Left lobe of liver (tissue), 2 donors: ENCODE measurements around the gene CAMTA1. TPM values are rescaled to one million over a fixed set of nuclear protein-coding genes. Genes with fewer than 3 reads are reported as not detected.

Experiments used
- ATAC-seq: fragments of 200-7000 bp; cut with Tn5 transposase; one replicate; pipeline ENCODE4 v1.9.1; 2020; ENCODE audit warnings: mild to moderate bottlenecking, moderate library complexity
- DNase-seq: peaks from one replicate; pipeline ENCODE4 v3.0.0-alpha.2; 2020; ENCODE audit warnings: low spot score
- total RNA-seq: library from RNA; stranded (reverse); gene quantifications from one replicate; pipeline ENCODE4 v1.2.1, GENCODE V29; 2021
- donor health status: DM: no; HTN: no; CAD: no; lungs with moderate emphysema.
- donor health status: DM: no; HTN: yes; CAD: no.

Gene CAMTA1
- total RNA-seq, 1 donor from 2014 or later = 33.6 TPM

- ATAC-seq = peak; percentile 75
- DNase-seq = peak; percentile 51
Measured at GRCh38 chr1:7454052-7454815, 669.0 kb downstream of the CAMTA1 start.

- DNase-seq = no peak
- peak; percentile 44 for ATAC-seq
Measured at GRCh38 chr1:7454895-7455784, 669.9 kb downstream of the CAMTA1 start.

GRCh38 chr1:7455796-7456721 lies 670.8 kb downstream of the CAMTA1 start:
- ATAC-seq = no peak
- DNase-seq = no peak

DNA sequence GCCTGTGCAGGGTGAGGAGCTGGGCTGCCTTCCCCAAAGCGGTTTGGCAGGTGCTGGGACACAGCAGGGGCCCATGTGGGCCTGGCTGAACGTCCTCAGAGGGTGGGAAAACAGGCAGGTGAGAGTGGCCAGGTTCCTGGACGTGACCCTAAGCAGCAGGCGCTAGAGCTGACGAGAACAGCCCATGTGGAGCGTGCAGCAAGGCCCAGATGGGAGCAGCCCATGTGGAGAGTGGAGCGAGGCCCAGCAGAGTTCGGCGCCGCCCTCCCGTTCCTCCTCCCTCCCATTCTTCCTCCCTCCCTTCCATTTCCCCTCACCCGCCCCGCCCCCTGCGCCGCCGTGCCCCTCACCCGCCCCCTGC lies 671.4 kb downstream of the CAMTA1 start:
- DNase-seq = no peak
- no peak for ATAC-seq

GRCh38 chr1:7457811-7458210 lies 672.6 kb downstream of the CAMTA1 start:
- DNase-seq (no peak), ATAC-seq (no peak)

GRCh38 chr1:7458946-7459345 lies 673.7 kb downstream of the CAMTA1 start:
- no peak for ATAC-seq
- DNase-seq = no peak

DNA sequence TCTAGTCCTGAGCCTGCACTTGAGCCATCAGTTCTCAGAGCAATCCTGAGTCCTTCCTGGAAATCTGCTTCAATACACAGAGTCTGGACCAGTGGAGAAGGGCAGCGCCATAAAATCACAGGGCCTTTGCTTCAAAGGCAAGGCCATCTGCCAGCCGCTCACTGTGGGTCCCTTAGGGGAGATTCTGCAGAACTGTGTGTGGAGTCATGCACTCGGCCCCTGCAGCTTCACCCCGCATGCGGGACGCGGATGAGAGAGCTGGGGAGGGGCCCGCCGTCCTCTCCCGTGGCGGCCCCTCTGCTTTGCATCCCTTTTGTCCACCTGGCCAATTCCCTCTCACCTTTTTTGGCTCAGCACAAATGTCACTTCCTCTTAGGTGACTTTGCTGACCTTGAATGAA lies 674.7 kb downstream of the CAMTA1 start:
- DNase-seq (no peak), ATAC-seq (no peak)

DNA sequence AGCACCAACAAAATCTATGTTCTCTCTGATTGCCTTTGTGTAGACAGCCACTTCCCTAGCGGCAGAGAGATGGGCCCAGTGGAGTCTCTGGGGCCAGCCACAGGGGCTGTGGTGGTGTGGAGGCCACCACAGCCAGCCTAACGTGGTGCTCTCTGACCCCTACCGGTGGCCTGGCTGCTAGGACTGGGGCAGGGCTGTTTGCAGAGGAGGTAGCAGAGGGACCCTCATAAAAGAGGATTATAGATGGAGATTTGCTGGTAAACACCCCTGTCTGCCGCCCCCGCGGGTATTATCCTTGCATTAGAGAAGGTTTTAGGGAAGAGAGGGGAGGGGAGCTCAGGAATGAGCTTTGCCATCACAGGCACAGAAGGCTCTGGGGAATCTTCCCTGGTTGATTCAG lies 675.6 kb downstream of the CAMTA1 start:
- no peak for ATAC-seq
- DNase-seq = no peak

DNA sequence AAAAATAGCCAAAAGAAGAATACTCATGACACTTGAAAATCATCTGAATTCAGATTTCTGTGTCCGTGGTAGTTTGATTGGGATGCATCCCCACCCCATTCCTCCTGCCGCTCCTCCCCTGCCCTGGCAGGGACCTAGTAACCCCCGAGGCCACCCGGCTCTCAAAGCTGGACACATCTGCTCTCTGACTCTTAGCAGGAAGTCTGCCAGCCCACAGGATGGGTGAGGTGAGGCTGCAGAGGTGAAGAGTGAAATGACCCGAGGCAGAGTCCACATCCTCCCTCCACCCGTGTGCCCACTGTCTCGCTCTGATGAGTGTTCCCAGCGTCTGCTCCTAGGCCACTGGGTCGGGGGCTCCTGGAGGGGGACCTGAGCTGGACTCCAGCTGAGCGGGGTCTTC lies 677.4 kb downstream of the CAMTA1 start:
- ATAC-seq (no peak), DNase-seq (no peak)

- ATAC-seq = no peak
- no peak for DNase-seq
Measured at GRCh38 chr1:7463526-7463925, 678.3 kb downstream of the CAMTA1 start.

GRCh38 chr1:7464736-7465135 lies 679.5 kb downstream of the CAMTA1 start:
- DNase-seq = no peak
- ATAC-seq = no peak

GRCh38 chr1:7467476-7468175 lies 682.4 kb downstream of the CAMTA1 start:
- DNase-seq (no peak), ATAC-seq (no peak)

DNA sequence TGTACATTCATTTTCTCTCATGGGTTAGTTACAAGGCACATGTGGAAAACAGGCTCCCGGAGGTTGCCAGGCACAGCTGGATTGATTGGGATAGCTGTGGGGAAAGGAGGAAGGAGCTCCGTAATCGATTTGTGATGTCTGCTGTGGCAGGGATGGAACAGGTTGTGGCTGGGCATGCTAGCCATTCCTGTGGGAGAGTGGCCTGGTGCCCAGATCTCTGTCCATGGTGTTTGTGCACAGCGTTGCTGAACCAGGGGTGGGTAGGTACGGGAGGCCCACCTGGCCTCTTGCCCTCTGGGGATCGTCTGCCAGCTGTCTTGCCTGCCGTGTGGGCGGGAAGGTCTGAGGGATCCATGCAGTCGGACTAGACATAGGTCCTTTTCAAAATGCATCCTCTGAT lies 683.0 kb downstream of the CAMTA1 start:
- ATAC-seq = no peak
- no peak for DNase-seq

GRCh38 chr1:7469255-7469938 lies 684.1 kb downstream of the CAMTA1 start:
- ATAC-seq (no peak), DNase-seq (no peak)

GRCh38 chr1:7470904-7471638 lies 685.8 kb downstream of the CAMTA1 start:
- DNase-seq (no peak), ATAC-seq (peak; percentile 13)

GRCh38 chr1:7471836-7472235 lies 686.6 kb downstream of the CAMTA1 start:
- no peak for ATAC-seq
- DNase-seq = no peak

GRCh38 chr1:7473223-7474142 lies 688.2 kb downstream of the CAMTA1 start:
- DNase-seq (no peak), ATAC-seq (no peak)

DNA sequence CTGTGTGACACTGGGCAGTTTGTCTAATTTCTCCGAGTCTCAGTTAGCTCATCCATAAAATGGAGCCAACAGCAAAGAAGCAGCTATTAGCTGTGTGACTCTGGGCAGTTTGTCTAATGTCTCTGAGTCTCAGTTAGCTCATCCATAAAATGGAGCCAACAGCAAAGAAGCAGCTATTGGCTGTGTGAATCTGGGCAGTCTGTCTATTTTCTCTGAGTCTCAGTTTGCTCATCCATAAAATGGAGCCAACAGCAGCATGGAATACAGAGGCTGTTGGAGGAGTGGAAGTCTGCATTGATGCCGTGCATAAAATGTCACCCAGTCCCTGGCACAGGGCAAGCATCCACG lies 688.9 kb downstream of the CAMTA1 start:
- ATAC-seq (no peak), DNase-seq (no peak)
